Measurements from ENCODE around the gene SOS1.

SOS1 gene

GRCh38 chr2:39022642-39023235, 98.1 kb downstream of the SOS1 start:
- no peak for DNase-seq
- H3K36me3 ChIP-seq (ENCODE audit: control insufficient read depth in 1 of 2, insufficient read depth in 2 of 2, low read depth in 1 of 2, low read length in 2 of 2): peaks cover 0 to 59% of the 10 kb centered on the region in 2 experiments
- H3K14ac ChIP-seq (ENCODE audit: low read length in 2 of 2): no peak overlapping the region
- no peak overlapping the region for H2AFZ ChIP-seq (ENCODE audit: low read depth, low read length)
- no peak overlapping the region for H3K4me3 ChIP-seq (ENCODE audit: insufficient read depth in 1 of 2, low read depth in 1 of 2, low read length in 2 of 2)
- no peak overlapping the region for H4K91ac ChIP-seq (ENCODE audit: low read length)
- H3K4ac ChIP-seq (ENCODE audit: low read depth in 1 of 2, low read length in 2 of 2): no peak overlapping the region
- no peak overlapping the region for H2BK120ac ChIP-seq (ENCODE audit: low read depth, low read length)
- 92% methylated on average over 5 of the region's 6 CpGs for WGBS
- H3K27me3 ChIP-seq (ENCODE audit: control insufficient read depth in 1 of 2, insufficient read depth in 1 of 2, low read length in 2 of 2): no peaks in the 10 kb centered on the region
- H2BK15ac ChIP-seq (ENCODE audit: low read depth, poor library complexity, severe bottlenecking): no peak overlapping the region
- no peaks in the 10 kb centered on the region for H3K4me1 ChIP-seq (ENCODE audit: control insufficient read depth, insufficient read depth, low read depth, low read length)
- H4K8ac ChIP-seq (ENCODE audit: low read length): no peak overlapping the region
- no peaks in the 10 kb centered on the region for H3K9me3 ChIP-seq (ENCODE audit: control insufficient read depth, low read length)
- no peak overlapping the region for H3K18ac ChIP-seq (ENCODE audit: low read depth in 1 of 2, low read length in 2 of 2)
- no peaks in the 10 kb centered on the region for H3K79me1 ChIP-seq (replicated peaks; ENCODE audit: low read length, poor library complexity, severe bottlenecking)
- H3K4me2 ChIP-seq (ENCODE audit: low read length, poor library complexity, severe bottlenecking): no peak overlapping the region
- H2AK5ac ChIP-seq (ENCODE audit: low read length, severe bottlenecking): no peak overlapping the region
- H3K23ac ChIP-seq (ENCODE audit: low read length in 2 of 2): no peak overlapping the region
- H2BK5ac ChIP-seq (ENCODE audit: low read depth, low read length, poor library complexity, severe bottlenecking): no peak overlapping the region
- no peak overlapping the region for H3K9ac ChIP-seq (ENCODE audit: low read length)
- no peak overlapping the region for H3K27ac ChIP-seq (ENCODE audit: low read length, poor library complexity, severe bottlenecking)
- H2BK12ac ChIP-seq (ENCODE audit: low read length in 2 of 2): no peak overlapping the region

GRCh38 chr2:39020383-39020782, 100.5 kb downstream of the SOS1 start:
- DNase-seq: no peak
- H3K14ac ChIP-seq (ENCODE audit: low read length in 2 of 2): no peak overlapping the region
- no peaks in the 10 kb centered on the region for H3K4me1 ChIP-seq (ENCODE audit: control insufficient read depth, insufficient read depth, low read depth, low read length)
- no peak overlapping the region for H3K18ac ChIP-seq (ENCODE audit: low read depth in 1 of 2, low read length in 2 of 2)
- H2BK5ac ChIP-seq (ENCODE audit: low read depth, low read length, poor library complexity, severe bottlenecking): no peak overlapping the region
- H3K9me3 ChIP-seq (ENCODE audit: control insufficient read depth, low read length): no peaks in the 10 kb centered on the region
- no peak overlapping the region for H4K91ac ChIP-seq (ENCODE audit: low read length)
- no peak overlapping the region for H3K23ac ChIP-seq (ENCODE audit: low read length in 2 of 2)
- H3K27ac ChIP-seq (ENCODE audit: low read length, poor library complexity, severe bottlenecking): no peak overlapping the region
- H3K4me3 ChIP-seq (ENCODE audit: insufficient read depth in 1 of 2, low read depth in 1 of 2, low read length in 2 of 2): no peak overlapping the region
- H3K4me2 ChIP-seq (ENCODE audit: low read length, poor library complexity, severe bottlenecking): no peak overlapping the region
- no peak overlapping the region for H2AFZ ChIP-seq (ENCODE audit: low read depth, low read length)
- H3K9ac ChIP-seq (ENCODE audit: low read length): no peak overlapping the region
- no peak overlapping the region for H2BK15ac ChIP-seq (ENCODE audit: low read depth, poor library complexity, severe bottlenecking)
- no peak overlapping the region for H3K4ac ChIP-seq (ENCODE audit: low read depth in 1 of 2, low read length in 2 of 2)
- peaks cover 0 to 61% of the 10 kb centered on the region in 2 experiments for H3K36me3 ChIP-seq (ENCODE audit: control insufficient read depth in 1 of 2, insufficient read depth in 2 of 2, low read depth in 1 of 2, low read length in 2 of 2)
- H2AK5ac ChIP-seq (ENCODE audit: low read length, severe bottlenecking): no peak overlapping the region
- no peaks in the 10 kb centered on the region for H3K79me1 ChIP-seq (replicated peaks; ENCODE audit: low read length, poor library complexity, severe bottlenecking)
- no peak overlapping the region for H4K8ac ChIP-seq (ENCODE audit: low read length)
- H3K27me3 ChIP-seq (ENCODE audit: control insufficient read depth in 1 of 2, insufficient read depth in 1 of 2, low read length in 2 of 2): no peaks in the 10 kb centered on the region
- H2BK120ac ChIP-seq (ENCODE audit: low read depth, low read length): no peak overlapping the region
- H2BK12ac ChIP-seq (ENCODE audit: low read length in 2 of 2): no peak overlapping the region

- H3K27me3 ChIP-seq (ENCODE audit: control insufficient read depth in 1 of 2, insufficient read depth in 1 of 2, low read length in 2 of 2): no peaks in the 10 kb centered on the region
- H3K36me3 ChIP-seq (ENCODE audit: control insufficient read depth in 1 of 2, insufficient read depth in 2 of 2, low read depth in 1 of 2, low read length in 2 of 2): peaks cover 0 to 66% of the 10 kb centered on the region in 2 experiments
- no peak overlapping the region for H3K9ac ChIP-seq (ENCODE audit: low read length)
- no peak overlapping the region for H2BK15ac ChIP-seq (ENCODE audit: low read depth, poor library complexity, severe bottlenecking)
- H3K27ac ChIP-seq (ENCODE audit: low read length, poor library complexity, severe bottlenecking): no peak overlapping the region
- DNase-seq: no peak
- H2AK5ac ChIP-seq (ENCODE audit: low read length, severe bottlenecking): no peak overlapping the region
- no peak overlapping the region for H4K8ac ChIP-seq (ENCODE audit: low read length)
- H3K4me2 ChIP-seq (ENCODE audit: low read length, poor library complexity, severe bottlenecking): no peak overlapping the region
- H3K23ac ChIP-seq (ENCODE audit: low read length in 2 of 2): no peak overlapping the region
- H3K14ac ChIP-seq (ENCODE audit: low read length in 2 of 2): no peak overlapping the region
- no peaks in the 10 kb centered on the region for H3K9me3 ChIP-seq (ENCODE audit: control insufficient read depth, low read length)
- no peak overlapping the region for H2BK12ac ChIP-seq (ENCODE audit: low read length in 2 of 2)
- H4K91ac ChIP-seq (ENCODE audit: low read length): no peak overlapping the region
- no peak overlapping the region for H2AFZ ChIP-seq (ENCODE audit: low read depth, low read length)
- no peak overlapping the region for H3K18ac ChIP-seq (ENCODE audit: low read depth in 1 of 2, low read length in 2 of 2)
- WGBS: 100% methylated on average over 3 of the region's 4 CpGs
- H2BK5ac ChIP-seq (ENCODE audit: low read depth, low read length, poor library complexity, severe bottlenecking): no peak overlapping the region
- H3K4me3 ChIP-seq (ENCODE audit: insufficient read depth in 1 of 2, low read depth in 1 of 2, low read length in 2 of 2): no peak overlapping the region
- H3K4ac ChIP-seq (ENCODE audit: low read depth in 1 of 2, low read length in 2 of 2): no peak overlapping the region
- H3K4me1 ChIP-seq (ENCODE audit: control insufficient read depth, insufficient read depth, low read depth, low read length): no peaks in the 10 kb centered on the region
- H3K79me1 ChIP-seq (replicated peaks; ENCODE audit: low read length, poor library complexity, severe bottlenecking): no peaks in the 10 kb centered on the region
- H2BK120ac ChIP-seq (ENCODE audit: low read depth, low read length): no peak overlapping the region
Measured at GRCh38 chr2:39018638-39019037, 102.2 kb downstream of the SOS1 start.

- Histone ChIP-seq H3K79me1 (replicated peaks; ENCODE audit: low read length, poor library complexity, severe bottlenecking) (no peaks in the 10 kb centered on the region), H3K4me3 (ENCODE audit: insufficient read depth in 1 of 2, low read depth in 1 of 2, low read length in 2 of 2) (no peak overlapping the region), H4K8ac (ENCODE audit: low read length) (no peak overlapping the region), H2BK15ac (ENCODE audit: low read depth, poor library complexity, severe bottlenecking) (no peak overlapping the region), H2BK12ac (ENCODE audit: low read length in 2 of 2) (no peak overlapping the region), H3K18ac (ENCODE audit: low read depth in 1 of 2, low read length in 2 of 2) (no peak overlapping the region), H3K27me3 (ENCODE audit: control insufficient read depth in 1 of 2, insufficient read depth in 1 of 2, low read length in 2 of 2) (no peaks in the 10 kb centered on the region), H2AK5ac (ENCODE audit: low read length, severe bottlenecking) (no peak overlapping the region), H3K4me1 (ENCODE audit: control insufficient read depth, insufficient read depth, low read depth, low read length) (no peaks in the 10 kb centered on the region), H3K9ac (ENCODE audit: low read length) (no peak overlapping the region), H2AFZ (ENCODE audit: low read depth, low read length) (no peak overlapping the region), H3K4ac (ENCODE audit: low read depth in 1 of 2, low read length in 2 of 2) (no peak overlapping the region), H3K23ac (ENCODE audit: low read length in 2 of 2) (no peak overlapping the region), H2BK120ac (ENCODE audit: low read depth, low read length) (no peak overlapping the region), H3K36me3 (ENCODE audit: control insufficient read depth in 1 of 2, insufficient read depth in 2 of 2, low read depth in 1 of 2, low read length in 2 of 2) (peaks cover 0 to 66% of the 10 kb centered on the region in 2 experiments), H3K9me3 (ENCODE audit: control insufficient read depth, low read length) (no peaks in the 10 kb centered on the region), H3K27ac (ENCODE audit: low read length, poor library complexity, severe bottlenecking) (no peak overlapping the region), H3K4me2 (ENCODE audit: low read length, poor library complexity, severe bottlenecking) (no peak overlapping the region), H4K91ac (ENCODE audit: low read length) (no peak overlapping the region), H3K14ac (ENCODE audit: low read length in 2 of 2) (no peak overlapping the region), H2BK5ac (ENCODE audit: low read depth, low read length, poor library complexity, severe bottlenecking) (no peak overlapping the region)
- no peak for DNase-seq
Measured at GRCh38 chr2:39017334-39017733, 103.5 kb downstream of the SOS1 start.
